NCI-H460 (cell line): Measurements from ENCODE around the gene PEX12. TPM values are rescaled to one million over a fixed set of nuclear protein-coding genes. Genes with fewer than 3 reads are reported as not detected.
A peak's percentile ranks its signal among the peaks of the same experiment; 100 is the strongest.
"Not testable (repeated sequence)": the region's sequence is repeated elsewhere in the genome, so short reads cannot be mapped to it uniquely, and the experiment has no call there.

Source experiments
- DNase-seq: peaks from one replicate; pipeline ENCODE4 v3.0.0-alpha.2; 2016; ENCODE audit warnings: low read depth; ENCODE audit errors: extremely low read depth
- total RNA-seq: library from RNA; depleted of rRNA; stranded (reverse); fragments of >200 nt; shearing (Covaris generic); gene quantifications from 2 replicates; pipeline ENCODE4 v1.2.3, GENCODE V29; 2014

PEX12 gene
- total RNA-seq, 1 experiment from 2014 or later = 9.0 TPM

GRCh38 chr17:35584061-35584460, 5.7 kb upstream of the PEX12 start:
- DNase-seq = no peak

- DNase-seq = no peak
Observed at GRCh38 chr17:35578929-35579432, 610 bp upstream of the PEX12 start.

GRCh38 chr17:35577830-35578196, 558 bp downstream of the PEX12 start:
- no peak for DNase-seq

DNA sequence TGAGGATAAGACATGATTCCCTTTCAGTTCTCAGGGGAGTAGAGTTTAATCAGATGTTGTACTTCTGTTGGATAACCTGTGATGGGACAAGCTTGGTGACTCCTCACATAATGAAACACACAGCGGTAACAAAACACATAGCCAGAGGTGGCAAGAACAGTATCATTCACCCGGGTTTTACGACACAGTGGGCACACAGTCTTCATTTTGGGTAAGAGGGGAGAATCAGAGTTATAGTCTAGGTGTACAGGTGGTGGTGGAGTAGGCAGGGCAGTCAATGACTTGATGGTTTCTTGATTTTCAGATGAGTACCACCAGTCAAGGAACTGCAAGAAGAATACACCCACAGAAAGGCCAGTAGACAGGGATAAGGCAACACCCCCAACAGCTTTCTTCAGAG, 2.6 kb downstream of the PEX12 start:
- DNase-seq = no peak

DNA sequence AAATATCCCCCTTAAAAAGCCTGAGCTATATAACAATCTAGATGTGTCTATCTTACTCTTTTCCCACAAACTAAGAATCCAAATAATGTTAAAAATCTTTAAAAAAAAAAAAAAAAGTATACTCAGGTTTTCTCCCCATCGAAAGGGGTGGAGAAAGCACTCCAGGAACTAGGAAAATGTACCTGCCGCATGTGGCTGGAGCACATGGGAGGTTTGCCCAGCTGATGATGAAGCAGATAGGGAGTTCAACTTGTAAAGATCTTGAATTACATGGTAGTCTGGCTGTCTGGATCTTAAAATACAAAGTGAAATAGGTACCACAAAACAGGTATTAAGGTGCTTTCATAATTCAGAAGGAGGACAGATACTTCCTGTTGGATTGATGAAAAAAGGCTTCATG, 9.0 kb downstream of the PEX12 start:
- no peak for DNase-seq

DNA sequence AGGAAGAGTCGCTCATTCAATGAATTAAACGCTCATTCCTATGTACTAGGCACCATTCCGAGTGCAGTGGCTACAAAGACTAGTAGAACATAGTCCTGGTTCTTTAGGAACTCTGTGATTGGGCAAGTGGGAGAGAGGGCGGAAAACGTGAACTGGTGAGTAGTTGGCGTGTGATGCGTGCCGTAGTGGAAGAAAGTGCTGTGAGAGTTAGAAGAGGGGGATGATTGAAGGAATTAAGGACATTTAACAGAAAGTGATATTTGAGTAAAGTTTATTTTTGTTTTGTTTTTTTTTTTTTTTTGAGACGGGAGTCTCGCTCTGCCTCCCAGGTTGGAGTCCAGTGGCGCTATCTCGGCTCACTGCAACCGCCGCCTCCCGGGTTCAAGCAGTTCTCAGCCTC, 9.8 kb downstream of the PEX12 start:
- no peak for DNase-seq

DNA sequence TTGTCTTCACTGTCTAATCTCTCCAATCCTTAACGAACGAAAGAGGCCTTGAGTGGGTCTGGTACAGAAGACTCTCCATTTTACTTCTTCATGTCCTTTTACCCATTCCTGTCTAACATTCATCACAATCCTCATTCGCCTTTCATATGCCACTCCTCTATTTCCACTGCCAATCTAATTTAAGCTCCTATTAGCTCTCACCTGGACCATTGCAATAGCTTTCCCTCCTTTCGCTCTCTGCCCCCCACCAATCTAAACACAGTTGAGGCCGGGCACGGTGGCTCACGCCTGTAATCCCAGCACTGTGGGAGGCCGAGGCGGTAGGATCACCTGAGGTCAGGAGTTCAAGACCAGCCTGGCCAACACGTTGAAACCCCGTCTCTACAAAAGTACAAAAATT, 11.4 kb downstream of the PEX12 start:
- no peak for DNase-seq

GRCh38 chr17:35563181-35563580, 15.2 kb downstream of the PEX12 start:
- not testable (repeated sequence) for DNase-seq

- no peak for DNase-seq
Observed at GRCh38 chr17:35560703-35561102, 17.7 kb downstream of the PEX12 start, which contains the start of gene SLFN14. Gene SLFN14 (minus strand): TSS chr17:35560819. CDS start chr17:35558062, 2,757 bp downstream.

DNA sequence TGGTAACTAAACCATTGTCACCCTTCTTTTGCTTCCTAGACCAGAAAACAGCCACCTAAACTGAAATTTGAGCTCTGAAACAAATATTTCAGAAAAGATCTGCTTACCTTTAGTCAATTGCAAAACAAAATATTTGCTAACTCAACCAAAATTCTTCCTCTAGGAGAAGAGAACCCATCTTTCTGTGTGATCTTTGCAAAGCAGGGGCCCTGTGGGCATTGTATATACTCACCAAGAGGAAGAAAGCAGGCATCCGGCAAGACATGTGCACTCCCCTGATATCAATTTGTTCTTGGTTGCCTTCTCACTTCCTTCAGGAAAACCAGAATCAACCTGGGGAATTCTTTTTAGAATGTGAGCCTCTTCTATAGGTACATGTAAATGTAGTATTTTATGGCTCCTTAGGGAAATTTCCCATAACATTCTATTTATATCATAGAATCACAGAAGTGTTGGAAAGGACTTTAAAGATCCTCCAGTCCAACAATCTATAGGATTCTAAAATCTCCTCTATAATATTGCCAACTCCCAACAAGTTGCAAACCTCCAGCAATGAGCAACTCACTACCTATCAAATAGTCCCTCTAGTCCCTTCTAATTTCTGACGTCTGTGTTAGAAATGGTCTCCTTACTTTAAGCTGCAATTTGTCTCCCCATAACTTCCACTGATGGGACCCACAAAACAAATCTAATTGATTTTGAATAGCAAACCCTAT, 18.7 kb downstream of the PEX12 start:
- no peak for DNase-seq

DNA sequence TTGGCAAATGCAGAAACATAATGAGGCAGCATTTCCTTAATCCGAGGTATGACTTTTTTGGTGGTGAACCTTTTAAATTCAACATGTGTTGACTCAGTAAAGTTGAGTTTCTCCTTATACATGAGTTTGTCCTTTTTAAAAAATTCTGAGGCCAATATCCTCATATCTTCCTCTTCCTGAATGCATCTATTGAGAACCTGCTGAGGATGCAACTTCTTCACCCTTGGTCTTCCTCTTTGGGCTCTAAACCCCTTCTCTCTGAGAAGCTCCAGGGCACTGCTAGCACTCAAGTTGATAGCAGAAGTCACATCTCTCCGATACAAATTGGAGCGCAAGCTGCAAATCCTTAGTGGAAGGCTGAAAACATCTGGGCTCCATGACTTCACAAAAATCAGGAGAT, 21.0 kb downstream of the PEX12 start:
- no peak for DNase-seq

GRCh38 chr17:35555691-35556090, 22.7 kb downstream of the PEX12 start:
- no peak for DNase-seq

GRCh38 chr17:35554668-35555067, 23.7 kb downstream of the PEX12 start:
- no peak for DNase-seq

DNA sequence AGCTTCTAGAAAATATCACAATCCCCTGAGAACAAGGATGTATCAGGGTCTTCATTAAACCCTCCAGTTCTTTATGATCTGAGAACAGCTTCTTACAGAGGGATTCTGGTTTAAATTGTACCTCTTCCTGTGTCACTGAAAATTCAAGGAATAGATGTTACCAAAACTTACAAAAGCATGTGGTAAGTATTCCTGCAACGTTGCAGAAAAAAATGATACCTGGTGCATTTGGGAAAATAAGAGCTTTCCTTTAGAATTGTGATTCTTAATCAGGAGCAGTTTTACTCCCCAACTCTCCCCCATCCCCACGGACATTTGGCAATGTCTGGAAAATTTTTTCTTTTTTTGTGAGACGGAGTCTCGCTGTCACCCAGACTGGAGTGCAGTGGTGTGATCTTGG, 25.1 kb downstream of the PEX12 start:
- DNase-seq = no peak

- DNase-seq = no peak
Observed at GRCh38 chr17:35548978-35549377, 29.4 kb downstream of the PEX12 start.

DNA sequence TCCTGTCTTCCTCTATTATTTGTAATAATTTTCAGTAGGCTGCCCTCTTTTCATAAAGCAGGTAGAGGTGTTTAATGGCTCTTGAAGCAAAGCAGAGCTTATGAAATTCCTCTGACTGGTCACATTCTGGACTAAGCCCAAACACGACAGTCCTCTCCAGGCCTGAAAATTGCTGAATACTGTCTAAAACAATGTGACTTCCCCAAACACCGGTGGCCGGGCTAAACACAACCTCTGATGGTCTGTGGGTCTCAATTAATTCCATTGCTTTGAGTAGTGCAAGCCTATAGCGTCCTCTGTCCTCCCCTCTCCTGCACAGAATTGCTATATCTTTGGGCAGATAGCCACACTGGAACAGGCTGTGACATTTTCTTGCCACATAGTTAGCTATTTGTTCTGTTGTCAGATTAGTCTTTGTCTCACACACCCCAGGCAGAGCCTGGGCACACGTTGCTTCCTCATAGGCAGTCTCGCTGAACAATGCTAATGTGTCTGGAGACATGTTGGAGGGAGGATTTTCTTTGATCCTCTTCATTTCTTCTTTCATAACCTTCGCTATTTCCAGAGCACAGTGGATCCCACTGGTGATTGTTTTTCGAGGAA, 30.1 kb downstream of the PEX12 start:
- DNase-seq = no peak

DNA sequence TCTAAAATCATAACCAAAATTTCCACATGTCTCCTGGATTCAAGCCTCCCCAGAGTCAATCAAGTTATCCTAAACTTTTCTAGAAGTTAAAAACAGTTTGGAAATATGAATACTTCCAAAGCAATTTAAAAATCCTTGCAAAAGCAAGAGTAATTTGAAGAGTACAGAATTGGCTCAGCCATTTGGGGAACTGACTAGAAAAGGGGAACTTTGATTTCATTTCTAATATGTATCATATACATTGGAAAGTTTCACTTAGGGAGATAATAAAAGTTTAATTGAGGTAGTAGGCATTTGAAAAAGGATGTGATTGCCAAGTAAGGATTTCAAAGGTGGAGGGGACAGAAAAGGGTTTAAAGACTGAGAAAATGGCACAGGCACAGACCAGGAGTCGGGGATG, 31.9 kb downstream of the PEX12 start:
- DNase-seq = no peak

DNA sequence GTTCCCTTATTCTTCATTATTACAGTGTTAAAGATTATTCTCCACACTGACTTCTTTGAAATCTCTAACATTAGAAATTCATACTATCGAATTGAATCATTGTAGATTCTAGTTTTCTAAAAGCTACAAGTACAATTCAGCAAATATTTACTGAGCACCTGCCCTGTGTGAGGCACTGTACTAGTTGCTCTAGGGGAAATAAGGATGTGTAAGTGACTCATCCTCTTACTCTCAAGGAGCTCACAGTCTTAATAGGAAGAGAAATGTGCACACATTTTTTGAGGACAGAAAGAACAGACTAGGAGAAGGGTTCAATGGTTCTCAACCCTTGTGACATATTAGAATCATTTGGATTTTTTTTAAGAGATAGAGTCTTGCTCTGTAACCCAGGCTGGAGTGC, 33.2 kb downstream of the PEX12 start:
- no peak for DNase-seq

GRCh38 chr17:35543856-35544255, 34.5 kb downstream of the PEX12 start:
- DNase-seq = no peak

DNA sequence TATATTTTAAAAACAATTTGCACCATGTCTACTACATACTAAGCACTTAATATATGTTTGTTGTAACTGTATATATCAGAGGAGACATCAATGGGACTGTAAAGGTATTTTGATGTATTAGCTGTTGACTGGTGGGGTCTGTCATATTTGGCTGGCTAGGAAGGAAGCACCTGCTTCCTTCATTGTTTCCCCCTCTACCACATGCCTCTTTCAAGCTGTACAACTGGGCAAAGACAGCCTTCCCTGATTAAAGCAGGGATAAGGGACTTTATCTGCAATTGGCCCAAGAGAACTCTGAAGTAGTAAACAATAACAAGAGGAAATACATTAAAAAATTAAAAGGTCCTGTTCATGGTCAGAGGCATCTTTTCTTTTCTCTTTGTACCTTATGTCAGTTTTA, 35.4 kb downstream of the PEX12 start:
- no peak for DNase-seq

DNA sequence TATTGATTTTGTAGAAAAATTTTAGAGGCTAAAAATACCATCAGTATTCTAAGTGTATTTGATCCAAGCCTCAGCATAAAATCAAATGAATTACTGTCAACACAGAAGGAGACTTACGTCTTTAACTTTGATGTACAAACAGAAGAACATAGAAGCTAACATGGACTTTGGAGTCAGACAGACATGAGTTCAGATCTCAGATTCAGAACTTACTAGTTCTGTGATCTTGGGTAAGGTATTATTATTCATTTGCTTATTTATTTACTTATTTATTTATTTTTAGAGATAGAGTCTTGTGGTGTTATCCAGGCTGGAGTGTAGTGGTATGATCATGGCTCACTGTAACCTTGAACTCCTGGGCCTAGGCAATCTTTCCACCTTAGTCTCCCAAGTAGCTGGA, 36.9 kb downstream of the PEX12 start:
- DNase-seq = no peak

GRCh38 chr17:35540589-35541404, 37.6 kb downstream of the PEX12 start:
- peak; percentile 39 for DNase-seq
